ENCODE data around the gene BMPER.

- TF ChIP-seq GATA2 (IDR thresholded peaks at IDR 0.05; ENCODE audit: low read depth, low read length) = no peak
- TF ChIP-seq GATA3 (IDR thresholded peaks at IDR 0.05; ENCODE audit: low read depth, low read length) = no peak
Measured at GRCh38 chr7:33905389-33906032, at the start of gene BMPER.

Data from SH-SY5Y (cell line).